Measurements from ENCODE around the gene CCNG2.

GRCh38 chr4:77201857-77202256 lies 44.9 kb downstream of the CCNG2 start:
- TF ChIP-seq CTCF (conservative IDR thresholded peaks at IDR 0.05; ENCODE audit: low read depth, low read length) (no peak), POLR2A (IDR thresholded peaks at IDR 0.05; ENCODE audit: low read depth, low read length) (no peak), MAFK (IDR thresholded peaks at IDR 0.05; ENCODE audit: low read depth, low read length) (no peak), SMC3 (IDR thresholded peaks at IDR 0.05; ENCODE audit: low read depth, low read length) (no peak), RCOR1 (IDR thresholded peaks at IDR 0.05; ENCODE audit: insufficient replicate concordance, low read length) (no peak), MAZ (IDR thresholded peaks at IDR 0.05; ENCODE audit: borderline replicate concordance, low read depth, low read length) (no peak), USF2 (IDR thresholded peaks at IDR 0.05; ENCODE audit: low read depth, low read length) (no peak), RFX5 (IDR thresholded peaks at IDR 0.05; ENCODE audit: low read depth, low read length) (no peak), RAD21 (IDR thresholded peaks at IDR 0.05; ENCODE audit: low read length) (no peak)

All from IMR-90 (cell line).